Activated naive CD4-positive, alpha-beta T cell (primary cell): ENCODE results near the gene SHISA7.
"Not testable (repeated sequence)": the region's sequence is repeated elsewhere in the genome, so short reads cannot be mapped to it uniquely, and the experiment has no call there.

Experiments
- DNase-seq, 4 experiments: peaks; one replicate each; lab custom pipeline; 2025; lab: John Stamatoyannopoulos, UW

SHISA7 gene

GRCh38 chr19:55446060-55446459 is 3.0 kb upstream of the SHISA7 start:
- no peak for DNase-seq

GRCh38 chr19:55444646-55445045 is 1.5 kb upstream of the SHISA7 start:
- DNase-seq = no peak

GRCh38 chr19:55443824-55444480 is 852 bp upstream of the SHISA7 start:
- DNase-seq = no peak

- DNase-seq = no peak
Measured at GRCh38 chr19:55442372-55442961, 633 bp downstream of the SHISA7 start.

GRCh38 chr19:55441692-55442321 is 1.3 kb downstream of the SHISA7 start:
- DNase-seq = no peak

GRCh38 chr19:55441319-55441691 is 1.8 kb downstream of the SHISA7 start:
- no peak for DNase-seq

- DNase-seq = no peak
Measured at GRCh38 chr19:55440411-55441105, 2.5 kb downstream of the SHISA7 start.

- DNase-seq = no peak
Measured at GRCh38 chr19:55439052-55439451, 4.0 kb downstream of the SHISA7 start.

- peak in 1 of 4 experiments; percentile 20 for DNase-seq
Measured at GRCh38 chr19:55437410-55437809, 5.7 kb downstream of the SHISA7 start.

- no peak for DNase-seq
Measured at GRCh38 chr19:55436847-55437246, 6.3 kb downstream of the SHISA7 start.

GRCh38 chr19:55435020-55435419 is 8.1 kb downstream of the SHISA7 start:
- no peak for DNase-seq

GRCh38 chr19:55434356-55434919 is 8.7 kb downstream of the SHISA7 start:
- no peak for DNase-seq

GRCh38 chr19:55433292-55433691 is 9.8 kb downstream of the SHISA7 start:
- no peak for DNase-seq

GRCh38 chr19:55432241-55432959 is 10.7 kb downstream of the SHISA7 start:
- no peak for DNase-seq

GRCh38 chr19:55431183-55431582 is 11.9 kb downstream of the SHISA7 start:
- DNase-seq = no peak

GRCh38 chr19:55426042-55426441 is 17.1 kb downstream of the SHISA7 start:
- no peak for DNase-seq

- DNase-seq = no peak
Measured at GRCh38 chr19:55424518-55424917, 18.6 kb downstream of the SHISA7 start.

GRCh38 chr19:55423225-55424005 is 19.7 kb downstream of the SHISA7 start:
- no peak for DNase-seq

- not testable (repeated sequence) for DNase-seq
Measured at GRCh38 chr19:55421281-55421680, 21.8 kb downstream of the SHISA7 start.

GRCh38 chr19:55419624-55420236 is 23.4 kb downstream of the SHISA7 start:
- no peak for DNase-seq

- no peak for DNase-seq
Measured at GRCh38 chr19:55419103-55419502, 24.0 kb downstream of the SHISA7 start.
